SK-N-SH (cell line): ENCODE data around the gene SRMS. TPM values are rescaled to one million over a fixed set of nuclear protein-coding genes. Genes with fewer than 3 reads are reported as not detected.

Experiments
- CTCF ChIA-PET: fragments of 300-600, 350-600 bp; formaldehyde crosslinking; extraction: SDS; loops from one replicate; lab custom pipeline; 2021; lab: Yijun Ruan, JAX
- POLR2A ChIA-PET: fragments of 350-600 bp; sonication (Branson Sonifier 250); formaldehyde crosslinking; extraction: SDS; loops from one replicate; lab custom pipeline; 2020; ENCODE audit warnings: antibody characterized with exemption, inconsistent platforms; lab: Yijun Ruan, JAX
- DNase-seq: peaks from one replicate; pipeline ENCODE4 v3.0.0; 2012
- H2AFZ ChIP-seq: fragments of 200-600 bp; sonication (generic); 2 replicates; pipeline ENCODE4 v1.8.1; 2016; ENCODE audit warnings: antibody characterized with exemption, mild to moderate bottlenecking, low read depth
- H3F3A ChIP-seq: fragments of 200-600 bp; sonication (generic); replicated peaks from 2 replicates; pipeline ENCODE3; 2016; ENCODE audit warnings: antibody characterized with exemption, mild to moderate bottlenecking; ENCODE audit not compliant: insufficient read depth
- H3K27ac ChIP-seq, 2 experiments: fragments of 200-500 bp in 1 of 2; fragments of 200-600 bp in 1 of 2; sonication (Bioruptor generic) in 1 of 2; sonication (generic), shearing (Covaris generic) in 1 of 2; 2 replicates each; pipeline versions ENCODE4 v1.5.1 to v1.6.1; 2014 to 2016; ENCODE audit warnings: low read depth in 2 of 2, inconsistent platforms in 1 of 2, low read length in 1 of 2, mild to moderate bottlenecking in 1 of 2, mixed read lengths in 1 of 2
- H3K27me3 ChIP-seq: fragments of 200-600 bp; sonication (generic), shearing (Covaris generic); 2 replicates; pipeline ENCODE4 v1.6.1; 2016; ENCODE audit warnings: mixed run types; ENCODE audit not compliant: insufficient read depth
- H3K36me3 ChIP-seq, 2 experiments: fragments of 200-500 bp in 1 of 2; fragments of 200-600 bp in 1 of 2; sonication (Bioruptor generic) in 1 of 2; sonication (generic) in 1 of 2; replicated peaks in 1 of 2; 2 replicates each; pipeline versions ENCODE3 to v1.5.1; 2014 to 2016; ENCODE audit warnings: low read length in 1 of 2, mild to moderate bottlenecking in 1 of 2; ENCODE audit not compliant: insufficient read depth in 2 of 2, control insufficient read depth in 1 of 2
- H3K4me1 ChIP-seq, 2 experiments: fragments of 200-500 bp in 1 of 2; fragments of 200-600 bp in 1 of 2; sonication (Bioruptor generic) in 1 of 2; sonication (generic), shearing (Covaris generic) in 1 of 2; 2 replicates each; pipeline versions ENCODE4 v1.5.1 to v1.6.1; 2014 to 2016; ENCODE audit warnings: low read depth in 1 of 2, low read length in 1 of 2, mixed run types in 1 of 2; ENCODE audit not compliant: insufficient read depth in 2 of 2, control insufficient read depth in 1 of 2
- H3K4me2 ChIP-seq: fragments of 200-600 bp; sonication (generic), shearing (Covaris generic); 2 replicates; pipeline ENCODE4 v1.6.1; 2017; ENCODE audit warnings: mixed run types
- H3K4me3 ChIP-seq, 2 experiments: fragments of 200-500 bp in 1 of 2; fragments of 200-600 bp in 1 of 2; sonication (Bioruptor generic) in 1 of 2; sonication (generic), shearing (Covaris generic) in 1 of 2; 2 replicates each; pipeline versions ENCODE4 v1.5.1 to v1.8.1; 2014 to 2016; ENCODE audit warnings: low read depth in 2 of 2, inconsistent platforms in 1 of 2, low read length in 1 of 2, mild to moderate bottlenecking in 1 of 2, mixed read lengths in 1 of 2, moderate library complexity in 1 of 2
- H3K79me2 ChIP-seq: fragments of 200-600 bp; sonication (generic); 2 replicates; pipeline ENCODE4 v1.8.1; 2017; ENCODE audit warnings: mild to moderate bottlenecking; ENCODE audit not compliant: insufficient read depth
- H3K9ac ChIP-seq: fragments of 200-600 bp; sonication (generic); 2 replicates; pipeline ENCODE4 v1.6.1; 2017; ENCODE audit warnings: mixed run types
- H3K9me2 ChIP-seq: fragments of 200-600 bp; sonication (generic); 2 replicates; pipeline ENCODE4 v1.6.1; 2017; ENCODE audit warnings: mixed run types
- H3K9me3 ChIP-seq: fragments of 200-600 bp; sonication (generic); 2 replicates; pipeline ENCODE4 v1.6.1; 2017; ENCODE audit warnings: mixed run types, mild to moderate bottlenecking, moderate library complexity
- H4K20me1 ChIP-seq: fragments of 200-600 bp; sonication (generic); 2 replicates; pipeline ENCODE4 v1.6.1; 2017; ENCODE audit warnings: mild to moderate bottlenecking, mixed run types; ENCODE audit not compliant: insufficient read depth
- EP300 ChIP-seq, 2 experiments: IDR thresholded peaks; 2 replicates each; pipeline versions ENCODE4 v1.4.0 to v1.6.1; 2012; ENCODE audit warnings: borderline replicate concordance in 1 of 2, low read depth in 1 of 2, low read length in 1 of 2
- EZH2phosphoT487 ChIP-seq: fragments of 200-600 bp; sonication (generic); IDR thresholded peaks from 2 replicates; pipeline ENCODE4 v1.6.1; 2017; ENCODE audit warnings: low read depth, mixed run types, mild to moderate bottlenecking, antibody characterized with exemption, moderate library complexity, borderline replicate concordance
- GATA2 ChIP-seq: sonication (generic); formaldehyde crosslinking; IDR thresholded peaks from 2 replicates; pipeline ENCODE4 v1.5.0; 2020; ENCODE audit warnings: mild to moderate bottlenecking, missing genetic modification reagents
- JUND ChIP-seq: IDR thresholded peaks from 2 replicates; pipeline ENCODE4 v1.4.0; 2012
- MEF2A ChIP-seq: IDR thresholded peaks from 2 replicates; pipeline ENCODE4 v1.4.0; 2012; ENCODE audit warnings: low read depth, borderline replicate concordance
- RCOR1 ChIP-seq: fragments of 150-350 bp; IDR thresholded peaks from 2 replicates; pipeline ENCODE4 v1.6.1; 2017; ENCODE audit warnings: antibody characterized with exemption, low read length
- RFX5 ChIP-seq: IDR thresholded peaks from 2 replicates; pipeline ENCODE4 v1.6.1; 2012; ENCODE audit warnings: mild to moderate bottlenecking, improper control_type of control experiment, low read length
- SMC3 ChIP-seq: IDR thresholded peaks from 2 replicates; pipeline ENCODE4 v1.6.1; 2012; ENCODE audit warnings: low read depth, low read length, improper control_type of control experiment
- TCF12 ChIP-seq: IDR thresholded peaks from 2 replicates; pipeline ENCODE4 v1.4.0; 2012
- TEAD4 ChIP-seq: IDR thresholded peaks from 2 replicates; pipeline ENCODE4 v1.4.0; 2012; ENCODE audit warnings: mild to moderate bottlenecking, borderline replicate concordance; ENCODE audit not compliant: insufficient read depth
- WGBS: methylation state at CpG from one replicate; pipeline ENCODE4 v1.1.6; 2017; ENCODE audit warnings: low lambda C conversion rate; 5-methylcytosine and 5-hydroxymethylcytosine counted together
- polyA plus RNA-seq, 3 experiments: library from polyadenylated mRNA; depleted of rRNA; stranded (reverse); fragments of >200 nt; gene quantifications; 2 replicates each; pipeline ENCODE4 v1.2.3, GENCODE V29; 2012
- TF ChIP-seq, protein P1 (sequence below): fragments of 150-350 bp; IDR thresholded peaks from 2 replicates; pipeline ENCODE4 v1.6.1; 2016; ENCODE audit warnings: mild to moderate bottlenecking, low read depth, low read length
- TF ChIP-seq, protein P2 (sequence below): IDR thresholded peaks from 2 replicates; pipeline ENCODE4 v1.4.0; 2012; ENCODE audit warnings: low read depth, borderline replicate concordance
- TF ChIP-seq, protein P3 (sequence below): IDR thresholded peaks from 2 replicates; pipeline ENCODE4 v1.6.1; 2012; ENCODE audit warnings: mild to moderate bottlenecking, low read depth, low read length, moderate library complexity
- TF ChIP-seq, protein P4 (sequence below): IDR thresholded peaks from 2 replicates; pipeline ENCODE4 v1.4.0; 2012; ENCODE audit warnings: low read depth, borderline replicate concordance

SRMS gene
- polyA plus RNA-seq, 1 of the 3 experiments (the other 2 are of a cell fraction), result not detected

DNA sequence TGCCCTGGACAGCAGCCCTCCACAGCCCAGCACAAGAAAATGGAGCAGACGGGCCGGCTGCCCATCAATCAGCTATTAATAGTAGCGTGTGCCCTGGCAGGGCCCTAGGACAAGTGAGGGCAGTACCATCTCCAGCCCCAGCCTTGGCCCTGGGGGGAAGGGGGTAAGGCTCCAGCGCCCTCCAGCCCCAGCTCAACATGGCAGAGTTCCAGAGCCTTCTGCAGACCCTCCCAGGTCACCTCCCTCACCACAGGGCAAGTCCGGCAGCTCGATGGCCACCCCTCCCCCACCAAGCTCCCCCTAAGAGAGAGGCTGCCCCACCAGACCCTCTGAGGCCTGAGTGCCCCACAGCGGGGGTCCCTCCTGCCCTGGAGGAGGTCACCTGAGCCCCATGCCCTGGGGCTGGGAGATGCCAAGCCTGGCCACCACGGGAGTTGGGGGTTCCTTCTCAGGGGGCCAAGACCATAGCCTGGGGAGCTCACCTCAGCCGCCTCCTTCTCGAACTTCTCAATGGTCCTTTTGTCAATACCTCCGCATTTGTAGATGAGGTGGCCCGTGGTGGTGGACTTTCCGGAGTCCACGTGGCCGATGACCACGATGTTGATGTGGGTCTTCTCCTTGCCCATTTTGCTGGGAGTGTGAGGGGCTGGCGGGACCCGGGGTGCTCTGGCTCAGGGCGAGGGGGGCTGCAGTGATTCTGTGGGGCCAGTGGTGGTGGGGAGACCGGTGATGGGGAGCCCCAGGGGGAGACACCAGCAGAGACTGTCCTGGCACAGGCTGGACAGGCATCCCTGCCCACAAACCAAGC is 50.2 kb downstream of the SRMS start:
- H4K20me1 ChIP-seq, result no peaks in the 10 kb centered on the region; the same call in 1 of the 2 replicates
- no peaks in the 10 kb centered on the region for H3K79me2 ChIP-seq
- H3K4me2 ChIP-seq, result peak overlapping the region; percentile 69
- H3K9me2 ChIP-seq, result no peaks in the 10 kb centered on the region
- H3F3A ChIP-seq, result peaks cover 7% of the 10 kb centered on the region
- H3K4me1 ChIP-seq, result peaks cover 0 to 38% of the 10 kb centered on the region in 2 experiments; a peak in 1 of 4 replicates
- H3K27ac ChIP-seq, result peak overlapping the region in 1 of 2 experiments; percentile 82; a peak in 2 of 4 replicates
- peak; percentile 38 for DNase-seq
- H3K36me3 ChIP-seq, result peaks cover 0 to 6% of the 10 kb centered on the region in 2 experiments
- no peak overlapping the region for H3K9ac ChIP-seq
- CTCF ChIA-PET, result interaction anchor here (0.6 to 3.4 kb wide), 28 partner anchors 8 to 456 kb away, joined by 3 to 76 read pairs (median 9); partner anchors contain the start of genes KCNQ2, PPDPF and PTK6
- H2AFZ ChIP-seq, result no peak overlapping the region
- peak overlapping the region; percentile 52 to 53; a peak in 2 of 4 replicates for H3K4me3 ChIP-seq
- WGBS, result 87% methylated on average over 15 of the region's 20 CpGs
- no peaks in the 10 kb centered on the region for H3K27me3 ChIP-seq
- POLR2A ChIA-PET, result interaction anchor here (0.6 to 3.3 kb wide), 8 partner anchors 10 to 40 kb away, joined by 3 to 31 read pairs (median 5); partner anchors contain the start of genes PPDPF and PTK6
- TF ChIP-seq RCOR1 (no peak), TEAD4 (no peak), SMC3 (no peak), GATA2 (no peak), TCF12 (no peak), EZH2phosphoT487 (no peak), MEF2A (no peak)
- TF ChIP-seq, protein P1, sequence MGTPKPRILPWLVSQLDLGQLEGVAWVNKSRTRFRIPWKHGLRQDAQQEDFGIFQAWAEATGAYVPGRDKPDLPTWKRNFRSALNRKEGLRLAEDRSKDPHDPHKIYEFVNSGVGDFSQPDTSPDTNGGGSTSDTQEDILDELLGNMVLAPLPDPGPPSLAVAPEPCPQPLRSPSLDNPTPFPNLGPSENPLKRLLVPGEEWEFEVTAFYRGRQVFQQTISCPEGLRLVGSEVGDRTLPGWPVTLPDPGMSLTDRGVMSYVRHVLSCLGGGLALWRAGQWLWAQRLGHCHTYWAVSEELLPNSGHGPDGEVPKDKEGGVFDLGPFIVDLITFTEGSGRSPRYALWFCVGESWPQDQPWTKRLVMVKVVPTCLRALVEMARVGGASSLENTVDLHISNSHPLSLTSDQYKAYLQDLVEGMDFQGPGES, result no peak
- TF ChIP-seq, protein P2, sequence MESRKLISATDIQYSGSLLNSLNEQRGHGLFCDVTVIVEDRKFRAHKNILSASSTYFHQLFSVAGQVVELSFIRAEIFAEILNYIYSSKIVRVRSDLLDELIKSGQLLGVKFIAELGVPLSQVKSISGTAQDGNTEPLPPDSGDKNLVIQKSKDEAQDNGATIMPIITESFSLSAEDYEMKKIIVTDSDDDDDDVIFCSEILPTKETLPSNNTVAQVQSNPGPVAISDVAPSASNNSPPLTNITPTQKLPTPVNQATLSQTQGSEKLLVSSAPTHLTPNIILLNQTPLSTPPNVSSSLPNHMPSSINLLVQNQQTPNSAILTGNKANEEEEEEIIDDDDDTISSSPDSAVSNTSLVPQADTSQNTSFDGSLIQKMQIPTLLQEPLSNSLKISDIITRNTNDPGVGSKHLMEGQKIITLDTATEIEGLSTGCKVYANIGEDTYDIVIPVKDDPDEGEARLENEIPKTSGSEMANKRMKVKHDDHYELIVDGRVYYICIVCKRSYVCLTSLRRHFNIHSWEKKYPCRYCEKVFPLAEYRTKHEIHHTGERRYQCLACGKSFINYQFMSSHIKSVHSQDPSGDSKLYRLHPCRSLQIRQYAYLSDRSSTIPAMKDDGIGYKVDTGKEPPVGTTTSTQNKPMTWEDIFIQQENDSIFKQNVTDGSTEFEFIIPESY, result no peak
- H3K9me3 ChIP-seq, result no peaks in the 10 kb centered on the region

DNA sequence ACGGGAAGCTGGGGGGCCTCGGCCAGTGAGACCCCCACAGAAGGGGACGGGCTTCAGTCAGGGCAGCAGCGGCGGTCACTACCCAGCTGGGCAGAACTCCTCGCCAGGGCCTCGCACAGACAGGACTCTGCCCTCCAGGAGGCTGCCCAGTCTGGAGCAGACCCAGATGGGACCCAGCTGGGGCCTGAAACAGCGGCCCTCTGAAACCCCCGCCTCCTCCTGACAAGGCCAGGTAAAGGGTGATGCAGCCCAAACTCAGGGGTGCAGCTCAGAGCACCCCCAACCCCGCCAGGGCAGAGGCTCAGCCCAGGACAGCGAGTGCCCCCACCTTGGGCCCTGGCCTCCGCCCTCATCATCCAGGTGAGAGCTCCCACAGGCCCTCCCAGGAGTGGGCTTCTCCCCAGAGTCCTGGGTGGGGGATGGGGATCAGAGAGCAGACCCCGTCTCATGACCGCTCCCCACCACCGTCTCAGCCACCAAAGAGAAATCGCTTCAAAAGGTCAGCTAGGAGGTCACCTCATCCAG is 50.9 kb downstream of the SRMS start:
- WGBS, result 69% methylated on average over 7 of the region's 16 CpGs
- Histone ChIP-seq H3K9me2 (no peaks in the 10 kb centered on the region), H3K36me3 (peaks cover 0 to 6% of the 10 kb centered on the region in 2 experiments), H3K4me1 (peaks cover 0 to 33% of the 10 kb centered on the region in 2 experiments; a peak in 1 of 4 replicates), H2AFZ (no peak overlapping the region; the same call in 1 of the 2 replicates), H3K79me2 (no peaks in the 10 kb centered on the region), H3F3A (peaks cover 7% of the 10 kb centered on the region), H3K27me3 (no peaks in the 10 kb centered on the region), H3K4me2 (no peak overlapping the region), H3K27ac (peak overlapping the region in 1 of 2 experiments; percentile 82; a peak in 2 of 4 replicates), H3K9me3 (no peaks in the 10 kb centered on the region), H3K9ac (no peak overlapping the region), H3K4me3 (peak overlapping the region in 1 of 2 experiments; percentile 12; a peak in 1 of 4 replicates), H4K20me1 (no peaks in the 10 kb centered on the region; the same call in 1 of the 2 replicates)
- DNase-seq, result no peak
- ChIA-PET POLR2A (interaction anchor here (0.6 to 3.3 kb wide), 7 partner anchors 9 to 41 kb away, joined by 3 to 31 read pairs (median 5); partner anchors contain the start of genes PPDPF and PTK6), CTCF (interaction anchor here (0.6 to 3.4 kb wide), 36 partner anchors 9 to 457 kb away, joined by 3 to 76 read pairs (median 5); partner anchors contain the start of genes KCNQ2, PPDPF and PTK6)
- TF ChIP-seq RFX5, result no peak
- no peak for TF ChIP-seq JUND
- TF ChIP-seq, protein P3, sequence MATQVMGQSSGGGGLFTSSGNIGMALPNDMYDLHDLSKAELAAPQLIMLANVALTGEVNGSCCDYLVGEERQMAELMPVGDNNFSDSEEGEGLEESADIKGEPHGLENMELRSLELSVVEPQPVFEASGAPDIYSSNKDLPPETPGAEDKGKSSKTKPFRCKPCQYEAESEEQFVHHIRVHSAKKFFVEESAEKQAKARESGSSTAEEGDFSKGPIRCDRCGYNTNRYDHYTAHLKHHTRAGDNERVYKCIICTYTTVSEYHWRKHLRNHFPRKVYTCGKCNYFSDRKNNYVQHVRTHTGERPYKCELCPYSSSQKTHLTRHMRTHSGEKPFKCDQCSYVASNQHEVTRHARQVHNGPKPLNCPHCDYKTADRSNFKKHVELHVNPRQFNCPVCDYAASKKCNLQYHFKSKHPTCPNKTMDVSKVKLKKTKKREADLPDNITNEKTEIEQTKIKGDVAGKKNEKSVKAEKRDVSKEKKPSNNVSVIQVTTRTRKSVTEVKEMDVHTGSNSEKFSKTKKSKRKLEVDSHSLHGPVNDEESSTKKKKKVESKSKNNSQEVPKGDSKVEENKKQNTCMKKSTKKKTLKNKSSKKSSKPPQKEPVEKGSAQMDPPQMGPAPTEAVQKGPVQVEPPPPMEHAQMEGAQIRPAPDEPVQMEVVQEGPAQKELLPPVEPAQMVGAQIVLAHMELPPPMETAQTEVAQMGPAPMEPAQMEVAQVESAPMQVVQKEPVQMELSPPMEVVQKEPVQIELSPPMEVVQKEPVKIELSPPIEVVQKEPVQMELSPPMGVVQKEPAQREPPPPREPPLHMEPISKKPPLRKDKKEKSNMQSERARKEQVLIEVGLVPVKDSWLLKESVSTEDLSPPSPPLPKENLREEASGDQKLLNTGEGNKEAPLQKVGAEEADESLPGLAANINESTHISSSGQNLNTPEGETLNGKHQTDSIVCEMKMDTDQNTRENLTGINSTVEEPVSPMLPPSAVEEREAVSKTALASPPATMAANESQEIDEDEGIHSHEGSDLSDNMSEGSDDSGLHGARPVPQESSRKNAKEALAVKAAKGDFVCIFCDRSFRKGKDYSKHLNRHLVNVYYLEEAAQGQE, result no peak
- TF ChIP-seq, protein P4, sequence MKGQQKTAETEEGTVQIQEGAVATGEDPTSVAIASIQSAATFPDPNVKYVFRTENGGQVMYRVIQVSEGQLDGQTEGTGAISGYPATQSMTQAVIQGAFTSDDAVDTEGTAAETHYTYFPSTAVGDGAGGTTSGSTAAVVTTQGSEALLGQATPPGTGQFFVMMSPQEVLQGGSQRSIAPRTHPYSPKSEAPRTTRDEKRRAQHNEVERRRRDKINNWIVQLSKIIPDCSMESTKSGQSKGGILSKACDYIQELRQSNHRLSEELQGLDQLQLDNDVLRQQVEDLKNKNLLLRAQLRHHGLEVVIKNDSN, result no peak
- TF ChIP-seq GATA2, result no peak
- no peak for TF ChIP-seq MEF2A
- no peak for TF ChIP-seq EP300 (IDR thresholded peaks at IDR 0.05; ENCODE audit: borderline replicate concordance in 1 of 2, low read depth in 1 of 2, low read length in 1 of 2)
